NCI-H187 (cell line): ENCODE results near the gene LHB.
"Not testable (repeated sequence)": the region's sequence is repeated elsewhere in the genome, so short reads cannot be mapped to it uniquely, and the experiment has no call there.

Experiments
- DNase-seq, 2 experiments: peaks; one replicate each; lab custom pipeline; 2025; lab: John Stamatoyannopoulos, UW

LHB gene

GRCh38 chr19:49017041-49017665, at the start of gene LHB:
LHB (minus strand) TSS chr19:49017091; CDS start chr19:49017081, 10 bp downstream.
- DNase-seq: no peak

GRCh38 chr19:49065905-49066512, 49.1 kb upstream of the LHB start:
- DNase-seq: no peak

GRCh38 chr19:49064768-49065611, 48.1 kb upstream of the LHB start, which contains the start of gene NTF4:
NTF4 (minus strand) TSS chr19:49064818; CDS start chr19:49061997, 2,821 bp downstream.
- no peak for DNase-seq

GRCh38 chr19:49064029-49064629, 47.2 kb upstream of the LHB start:
- DNase-seq: no peak

- DNase-seq: no peak
Measured at GRCh38 chr19:49061445-49061844, 44.6 kb upstream of the LHB start.

- DNase-seq: no peak
Measured at GRCh38 chr19:49061000-49061399, 44.1 kb upstream of the LHB start.

- DNase-seq: no peak
Measured at GRCh38 chr19:49059053-49059452, 42.2 kb upstream of the LHB start.

GRCh38 chr19:49058562-49058961, 41.7 kb upstream of the LHB start:
- DNase-seq: no peak

- no peak for DNase-seq
Measured at GRCh38 chr19:49057636-49058234, 40.8 kb upstream of the LHB start, which contains the start of gene CGB7. CGB7 (minus strand) TSS chr19:49057749; CDS start chr19:49055375, 2,374 bp downstream.

GRCh38 chr19:49056902-49057596, 40.2 kb upstream of the LHB start:
- DNase-seq: not testable (repeated sequence)

- peak in 1 of 2 experiments; percentile 27 for DNase-seq
Measured at GRCh38 chr19:49056101-49056901, 39.4 kb upstream of the LHB start.

- not testable (repeated sequence) for DNase-seq
Measured at GRCh38 chr19:49050376-49051033, 33.6 kb upstream of the LHB start.

GRCh38 chr19:49049834-49050233, 32.9 kb upstream of the LHB start:
- DNase-seq: not testable (repeated sequence)

- DNase-seq: not testable (repeated sequence)
Measured at GRCh38 chr19:49049011-49049410, 32.1 kb upstream of the LHB start, which contains the start of gene CGB8. CGB8 (minus strand) TSS chr19:49049111; CDS start chr19:49048739, 372 bp downstream.

- not testable (repeated sequence) for DNase-seq
Measured at GRCh38 chr19:49043548-49043947, 26.7 kb upstream of the LHB start, which contains the start of gene CGB5. CGB5 (plus strand) TSS chr19:49043848; CDS start chr19:49044210, 362 bp downstream.

- not testable (repeated sequence) for DNase-seq
Measured at GRCh38 chr19:49042666-49043065, 25.8 kb upstream of the LHB start.

GRCh38 chr19:49042177-49042576, 25.3 kb upstream of the LHB start:
- DNase-seq: no peak

GRCh38 chr19:49039736-49040135, 22.8 kb upstream of the LHB start:
- DNase-seq: not testable (repeated sequence)

- DNase-seq: not testable (repeated sequence)
Measured at GRCh38 chr19:49038557-49039276, 21.8 kb upstream of the LHB start.
